K562 (cell line): Measurements from ENCODE around the gene OLFML2A. TPM values are rescaled to one million over a fixed set of nuclear protein-coding genes. Genes with fewer than 3 reads are reported as not detected.

Experiments used
- ATAC-seq: fragments of 200-7000 bp; cut with Tn5 transposase; 3 replicates; pipeline ENCODE4 v1.9.1; 2020; ENCODE audit warnings: moderate library complexity
- BruUV-seq: library from RNA; stranded (reverse); fragments of 400-500 nt; replicated peaks from 2 replicates; lab custom pipeline; 2021; lab: Mats Ljungman, UMichigan
- CTCF ChIA-PET: fragments of 300-600 bp; formaldehyde crosslinking; extraction: SDS; loops from one replicate; lab custom pipeline; 2021; ENCODE audit warnings: low intra/inter-chr PET ratio; lab: Yijun Ruan, JAX
- POLR2A ChIA-PET: fragments of 300-600, 350-650 bp; sonication (Branson Sonifier 250); formaldehyde crosslinking; extraction: SDS; loops from one replicate; lab custom pipeline; 2021; ENCODE audit warnings: antibody characterized with exemption, inconsistent platforms; lab: Yijun Ruan, JAX
- DNase-seq, 4 experiments: peaks; one replicate each; pipeline versions ENCODE4 v3.0.0 to v3.0.0-alpha.2; 2011 to 2018; ENCODE audit warnings: low spot score in 3 of 4, mixed read lengths in 3 of 4; ENCODE audit errors: extremely low read depth in 1 of 4
- FAIRE-seq: peaks from 2 replicates; lab custom pipeline; 2011; peaks lifted over from hg19 to GRCh38; lab: Jason Lieb, UNC
- H2AFZ ChIP-seq: 2 replicates; pipeline ENCODE4 v1.6.0; 2011; ENCODE audit warnings: low read depth, low read length, control low read depth, inconsistent platforms
- H3K27ac ChIP-seq: fragments of 200-600 bp; 3 replicates; pipeline ENCODE4 v1.8.0; 2011; ENCODE audit warnings: low read depth, mild to moderate bottlenecking, control low read depth, inconsistent platforms, low read length, moderate library complexity, mixed read lengths; ENCODE audit errors: extremely low read depth
- H3K27me3 ChIP-seq, 2 experiments: fragments of 300-600 bp in 1 of 2; 2 replicates in 1 of 2; 3 replicates in 1 of 2; pipeline versions ENCODE4 v1.6.0 to v1.8.0; 2011; ENCODE audit warnings: inconsistent platforms in 2 of 2, low read length in 2 of 2, mild to moderate bottlenecking in 1 of 2, mixed read lengths in 1 of 2, moderate library complexity in 1 of 2; ENCODE audit not compliant: control insufficient read depth in 2 of 2, insufficient read depth in 2 of 2
- H3K36me3 ChIP-seq: fragments of 300-600 bp; 3 replicates; pipeline ENCODE4 v1.8.0; 2011; ENCODE audit warnings: mild to moderate bottlenecking, low read length, inconsistent platforms; ENCODE audit not compliant: control insufficient read depth, insufficient read depth
- H3K4me1 ChIP-seq, 2 experiments: fragments of 200-600 bp in 1 of 2; replicated peaks in 1 of 2; 2 replicates in 1 of 2; 3 replicates in 1 of 2; pipeline versions ENCODE4 v1.5.1 to v1.8.0; 2011; ENCODE audit warnings: inconsistent platforms in 2 of 2, low read length in 2 of 2, mild to moderate bottlenecking in 1 of 2, mixed read lengths in 1 of 2, moderate library complexity in 1 of 2; ENCODE audit not compliant: control insufficient read depth in 2 of 2, insufficient read depth in 2 of 2
- H3K4me2 ChIP-seq: 2 replicates; pipeline ENCODE4 v1.6.1; 2011; ENCODE audit warnings: low read length, control low read depth, inconsistent platforms, mixed read lengths; ENCODE audit not compliant: insufficient read depth
- H3K4me3 ChIP-seq: fragments of 200-600 bp; sonication (generic), shearing (Covaris generic); 2 replicates; pipeline ENCODE4 v1.5.1; 2016; ENCODE audit warnings: control low read depth, inconsistent platforms
- H3K79me2 ChIP-seq: fragments of 200-600 bp; 3 replicates; pipeline ENCODE4 v1.8.0; 2011; ENCODE audit warnings: low read length, inconsistent platforms; ENCODE audit not compliant: control insufficient read depth, insufficient read depth
- H3K9ac ChIP-seq, 2 experiments: 2 replicates each; pipeline versions ENCODE4 v1.6.0 to v1.6.1; 2011; ENCODE audit warnings: low read depth in 2 of 2, low read length in 2 of 2, control low read depth in 1 of 2, inconsistent platforms in 1 of 2, mild to moderate bottlenecking in 1 of 2, mixed read lengths in 1 of 2; ENCODE audit not compliant: insufficient read depth in 1 of 2
- H3K9me1 ChIP-seq: one replicate; pipeline ENCODE4 v1.6.0; 2011; ENCODE audit warnings: inconsistent platforms, mild to moderate bottlenecking, low read length, moderate library complexity; ENCODE audit not compliant: control insufficient read depth, insufficient read depth
- H3K9me3 ChIP-seq: replicated peaks from 2 replicates; pipeline ENCODE4 v1.5.1; 2011; ENCODE audit warnings: low read depth, low read length, inconsistent platforms; ENCODE audit not compliant: control insufficient read depth, insufficient read depth
- H4K20me1 ChIP-seq: replicated peaks from 2 replicates; pipeline ENCODE4 v1.6.1; 2011; ENCODE audit warnings: low read length, inconsistent platforms, mixed read lengths; ENCODE audit not compliant: control insufficient read depth, insufficient read depth
- ARID3A ChIP-seq: IDR thresholded peaks from 2 replicates; pipeline ENCODE4 v1.6.1; 2012; ENCODE audit warnings: low read depth, low read length, improper control_type of control experiment, borderline replicate concordance
- BCOR ChIP-seq: fragments of 450-650 bp; IDR thresholded peaks from 2 replicates; pipeline ENCODE4 v1.6.1; 2016
- CREB3 ChIP-seq: fragments of 450-650 bp; conservative IDR thresholded peaks from 2 replicates; pipeline ENCODE4 v1.6.1; 2016; ENCODE audit warnings: missing genetic modification characterization, low read depth, mild to moderate bottlenecking, missing compliant biosample characterization, moderate library complexity
- FOS ChIP-seq: IDR thresholded peaks from 3 replicates; pipeline ENCODE4 v1.6.1; 2011; ENCODE audit not compliant: insufficient read length; ENCODE audit errors: extremely low read depth
- FOXJ3 ChIP-seq: sonication (generic); formaldehyde crosslinking; IDR thresholded peaks from 2 replicates; pipeline ENCODE4 v1.4.0; 2020; ENCODE audit warnings: mild to moderate bottlenecking, missing genetic modification reagents
- GABPB2 ChIP-seq: fragments of 250-450 bp; sonication (Bioruptor Pico); conservative IDR thresholded peaks from 2 replicates; pipeline ENCODE4 v1.5.1; 2021; ENCODE audit warnings: mild to moderate bottlenecking
- HBP1 ChIP-seq: fragments of 450-650 bp; formaldehyde crosslinking; IDR thresholded peaks from 2 replicates; pipeline ENCODE4 v1.4.0; 2022; ENCODE audit warnings: missing genetic modification characterization
- MNT ChIP-seq, 2 experiments: fragments of 450-650 bp; conservative IDR thresholded peaks; 2 replicates each; pipeline ENCODE4 v1.6.1; 2017; ENCODE audit warnings: mild to moderate bottlenecking in 2 of 2, moderate library complexity in 2 of 2
- NBN ChIP-seq: fragments of 450-650 bp; IDR thresholded peaks from 2 replicates; pipeline ENCODE4 v1.6.1; 2016; ENCODE audit warnings: low read depth, mild to moderate bottlenecking
- POLR2H ChIP-seq: IDR thresholded peaks from 2 replicates; pipeline ENCODE4 v1.6.1; 2016; ENCODE audit warnings: missing genetic modification characterization, low read depth, mild to moderate bottlenecking, control low read depth, missing compliant biosample characterization, moderate library complexity
- SMARCA4 ChIP-seq: fragments of 450-650 bp; IDR thresholded peaks from 2 replicates; pipeline ENCODE4 v1.6.1; 2016
- SMARCC2 ChIP-seq: fragments of 450-650 bp; IDR thresholded peaks from 2 replicates; pipeline ENCODE4 v1.6.1; 2017; ENCODE audit warnings: antibody characterized with exemption, moderate library complexity, mild to moderate bottlenecking, low read depth
- SOX6 ChIP-seq: fragments of 450-650 bp; IDR thresholded peaks from 2 replicates; pipeline ENCODE4 v1.6.1; 2014; ENCODE audit warnings: mild to moderate bottlenecking
- STAT5A ChIP-seq: IDR thresholded peaks from 2 replicates; pipeline ENCODE4 v1.6.1; 2012; ENCODE audit warnings: low read length, inconsistent platforms, borderline replicate concordance
- TCF3 ChIP-seq: sonication (generic); formaldehyde crosslinking; IDR thresholded peaks from 2 replicates; pipeline ENCODE4 v1.4.0; 2020; ENCODE audit warnings: mild to moderate bottlenecking, missing genetic modification reagents
- ZNF282 ChIP-seq: sonication (generic); formaldehyde crosslinking; IDR thresholded peaks from 2 replicates; pipeline ENCODE4 v1.8.1; 2023; ENCODE audit warnings: missing genetic modification reagents
- ZNF830 ChIP-seq: fragments of 250-450 bp; sonication (Bioruptor Pico); IDR thresholded peaks from 2 replicates; pipeline ENCODE4 v1.5.0; 2021; ENCODE audit warnings: mild to moderate bottlenecking
- whole genome bisulfite sequencing: fragments of 100-300 bp; shearing (Covaris generic); methylation state at CpG from one replicate; pipeline ENCODE4 v1.1.6; 2016; ENCODE audit warnings: low coverage, mixed read lengths; ENCODE audit not compliant: insufficient coverage; ENCODE audit errors: missing lambda C conversion rate; 5-methylcytosine and 5-hydroxymethylcytosine counted together
- in situ Hi-C: fragments of 300-500 bp; cut with MboI; formaldehyde crosslinking; loops from 4 replicates; pipeline ENCODE4 v1.15.0; 2018; ENCODE audit warnings: inconsistent platforms, mixed read lengths
- intact Hi-C: fragments of 100-400 bp; cut with micrococcal nuclease; formaldehyde crosslinking; loops from 2 replicates; pipeline ENCODE4 v1.14.2; 2022
- polyA plus RNA-seq, 8 experiments: library from polyadenylated mRNA; depleted of rRNA in 4 of 8; stranded (reverse) in 5 of 8; unstranded in 3 of 8; fragments of >200 nt; fragmentation: Nextera tagmentation in 2 of 8; fragmentation: Illumina TruSeq in 1 of 8; extraction: Ambion mirVana in 2 of 8; extraction: Trizol in 1 of 8; gene quantifications; 2 replicates each; pipeline versions ENCODE4 v1.2.1 to v1.2.3, GENCODE V29; 2011 to 2014; ENCODE audit warnings: inconsistent platforms in 1 of 8, missing spikeins in 1 of 8
- total RNA-seq, 7 experiments: library from RNA; depleted of rRNA in 6 of 7; stranded (reverse); fragments of >200 nt in 6 of 7; fragmentation: Illumina TruSeq in 2 of 7; extraction: Trizol in 2 of 7; gene quantifications; 2 replicates each; pipeline versions ENCODE4 v1.2.1 to v1.2.3, GENCODE V29; 2011 to 2021; ENCODE audit warnings: low replicate concordance in 1 of 7

OLFML2A gene
- total and polyA plus RNA-seq, 9 of the 15 experiments (the other 6 are each of a cell fraction or from before 2014, with no cell fraction given) = 0.16 TPM; not detected in 8

GRCh38 chr9:124743686-124744348, 33.1 kb upstream of the OLFML2A start:
- Histone ChIP-seq H3K9ac (peak overlapping the region; percentile 15 to 16; a peak in 3 of 4 replicates), H3K9me1 (peaks cover 3% of the 10 kb centered on the region), H4K20me1 (no peaks in the 10 kb centered on the region), H3K4me3 (no peak overlapping the region), H3K36me3 (peaks cover 21% of the 10 kb centered on the region), H3K27ac (peak overlapping the region; percentile 72), H3K9me3 (no peaks in the 10 kb centered on the region), H3K4me1 (peaks cover 10 to 46% of the 10 kb centered on the region in 2 experiments; a peak in 4 of 5 replicates), H3K27me3 (no peaks in the 10 kb centered on the region), H2AFZ (no peak overlapping the region), H3K4me2 (peak overlapping the region; percentile 44), H3K79me2 (peaks cover 89% of the 10 kb centered on the region)
- WGBS = 27% methylated on average over 5 of the region's 5 CpGs
- intact Hi-C loops (no loop called here), in situ Hi-C loops (no loop called here)
- ATAC-seq (peak; percentile 57), DNase-seq (peak in 2 of 4 experiments; percentile 39 to 70), FAIRE-seq (peak; percentile 51)
- ChIA-PET POLR2A (interaction anchor here (0.6 to 1.7 kb wide), 14 partner anchors 9 to 127 kb away, joined by 3 to 7 read pairs (median 4); no protein-coding TSS in a partner anchor), CTCF (no interaction called here)
- BruUV-seq = no TSS peak
- TF ChIP-seq HBP1 (no peak), GABPB2 (CRISPR knock-in tag) (no peak), ZNF282 (CRISPR knock-in tag) (no peak), BCOR (peak; percentile 40; the same call in 1 of the 2 replicates), MNT (conservative IDR thresholded peaks at IDR 0.05) (no peak; a peak in 1 of 4 replicates), SOX6 (peak; percentile 87; the same call in 1 of the 2 replicates), FOS (peak; percentile 24), STAT5A (peak; percentile 85), SMARCC2 (peak; percentile 60; the same call in 1 of the 2 replicates), SMARCA4 (peak; percentile 83), FOXJ3 (no peak), CREB3 (no peak), POLR2H (tag) (peak; percentile 18; the same call in 1 of the 2 replicates), ZNF830 (CRISPR knock-in tag) (no peak), NBN (peak; percentile 49; the same call in 1 of the 2 replicates), TCF3 (peak; percentile 25; the same call in 1 of the 2 replicates), ARID3A (peak; percentile 69; the same call in 1 of the 2 replicates)
